Activated gamma-delta T cell treated with anti-CD3 and anti-CD28 coated beads, Interleukin-2, amount 50 U/mL, for 16 hours (primary cell): ENCODE data around the gene WDR81.
"Not testable (repeated sequence)": the region's sequence is repeated elsewhere in the genome, so short reads cannot be mapped to it uniquely, and the experiment has no call there.

Experiments
- DNase-seq: peaks from one replicate; pipeline ENCODE4 v3.0.0-alpha.2; 2020; ENCODE audit warnings: low read depth

Gene WDR81

GRCh38 chr17:1730326-1731193, 6.1 kb downstream of the WDR81 start:
- DNase-seq = no peak

GRCh38 chr17:1731194-1731506, 6.6 kb downstream of the WDR81 start:
- DNase-seq = no peak

GRCh38 chr17:1732241-1732832, 7.8 kb downstream of the WDR81 start:
- no peak for DNase-seq

GRCh38 chr17:1732833-1733321, 8.4 kb downstream of the WDR81 start:
- DNase-seq = no peak

- DNase-seq = no peak
Measured at GRCh38 chr17:1733759-1734158, 9.3 kb downstream of the WDR81 start.

- DNase-seq = no peak
Measured at GRCh38 chr17:1735418-1735817, 10.9 kb downstream of the WDR81 start.

- DNase-seq = no peak
Measured at GRCh38 chr17:1735834-1736347, 11.4 kb downstream of the WDR81 start.

GRCh38 chr17:1736348-1737281, 12.1 kb downstream of the WDR81 start:
- DNase-seq = no peak

- no peak for DNase-seq
Measured at GRCh38 chr17:1737531-1738291, 13.2 kb downstream of the WDR81 start.

GRCh38 chr17:1741899-1742298, 17.4 kb downstream of the WDR81 start:
- not testable (repeated sequence) for DNase-seq

GRCh38 chr17:1742371-1743087, 18.0 kb downstream of the WDR81 start, which contains the start of gene SERPINF2:
SERPINF2 (plus strand) TSS chr17:1742871; CDS start chr17:1744996, 2,125 bp downstream.
- no peak for DNase-seq

- no peak for DNase-seq
Measured at GRCh38 chr17:1743088-1743439, 18.6 kb downstream of the WDR81 start.

- no peak for DNase-seq
Measured at GRCh38 chr17:1744551-1745512, 20.3 kb downstream of the WDR81 start.

- no peak for DNase-seq
Measured at GRCh38 chr17:1745513-1746020, 21.1 kb downstream of the WDR81 start.

- DNase-seq = no peak
Measured at GRCh38 chr17:1746975-1747543, 22.6 kb downstream of the WDR81 start.

- no peak for DNase-seq
Measured at GRCh38 chr17:1750628-1751027, 26.1 kb downstream of the WDR81 start.

GRCh38 chr17:1752425-1753262, 28.1 kb downstream of the WDR81 start:
- DNase-seq = no peak
